SK-N-SH (cell line): ENCODE measurements around the gene LRP2BP. TPM values are rescaled to one million over a fixed set of nuclear protein-coding genes. Genes with fewer than 3 reads are reported as not detected.

ENCODE experiments used
- CTCF ChIA-PET: fragments of 300-600, 350-600 bp; formaldehyde crosslinking; extraction: SDS; loops from one replicate; lab custom pipeline; 2021; lab: Yijun Ruan, JAX
- POLR2A ChIA-PET: fragments of 350-600 bp; sonication (Branson Sonifier 250); formaldehyde crosslinking; extraction: SDS; loops from one replicate; lab custom pipeline; 2020; ENCODE audit warnings: antibody characterized with exemption, inconsistent platforms; lab: Yijun Ruan, JAX
- DNase-seq: peaks from one replicate; pipeline ENCODE4 v3.0.0; 2012
- H2AFZ ChIP-seq: fragments of 200-600 bp; sonication (generic); 2 replicates; pipeline ENCODE4 v1.8.1; 2016; ENCODE audit warnings: antibody characterized with exemption, mild to moderate bottlenecking, low read depth
- H3F3A ChIP-seq: fragments of 200-600 bp; sonication (generic); replicated peaks from 2 replicates; pipeline ENCODE3; 2016; ENCODE audit warnings: antibody characterized with exemption, mild to moderate bottlenecking; ENCODE audit not compliant: insufficient read depth
- H3K27ac ChIP-seq, 2 experiments: fragments of 200-500 bp in 1 of 2; fragments of 200-600 bp in 1 of 2; sonication (Bioruptor generic) in 1 of 2; sonication (generic), shearing (Covaris generic) in 1 of 2; 2 replicates each; pipeline versions ENCODE4 v1.5.1 to v1.6.1; 2014 to 2016; ENCODE audit warnings: low read depth in 2 of 2, inconsistent platforms in 1 of 2, low read length in 1 of 2, mild to moderate bottlenecking in 1 of 2, mixed read lengths in 1 of 2
- H3K27me3 ChIP-seq: fragments of 200-600 bp; sonication (generic), shearing (Covaris generic); 2 replicates; pipeline ENCODE4 v1.6.1; 2016; ENCODE audit warnings: mixed run types; ENCODE audit not compliant: insufficient read depth
- H3K36me3 ChIP-seq, 2 experiments: fragments of 200-500 bp in 1 of 2; fragments of 200-600 bp in 1 of 2; sonication (Bioruptor generic) in 1 of 2; sonication (generic) in 1 of 2; replicated peaks in 1 of 2; 2 replicates each; pipeline versions ENCODE3 to v1.5.1; 2014 to 2016; ENCODE audit warnings: low read length in 1 of 2, mild to moderate bottlenecking in 1 of 2; ENCODE audit not compliant: insufficient read depth in 2 of 2, control insufficient read depth in 1 of 2
- H3K4me1 ChIP-seq, 2 experiments: fragments of 200-500 bp in 1 of 2; fragments of 200-600 bp in 1 of 2; sonication (Bioruptor generic) in 1 of 2; sonication (generic), shearing (Covaris generic) in 1 of 2; 2 replicates each; pipeline versions ENCODE4 v1.5.1 to v1.6.1; 2014 to 2016; ENCODE audit warnings: low read depth in 1 of 2, low read length in 1 of 2, mixed run types in 1 of 2; ENCODE audit not compliant: insufficient read depth in 2 of 2, control insufficient read depth in 1 of 2
- H3K4me2 ChIP-seq: fragments of 200-600 bp; sonication (generic), shearing (Covaris generic); 2 replicates; pipeline ENCODE4 v1.6.1; 2017; ENCODE audit warnings: mixed run types
- H3K4me3 ChIP-seq, 2 experiments: fragments of 200-500 bp in 1 of 2; fragments of 200-600 bp in 1 of 2; sonication (Bioruptor generic) in 1 of 2; sonication (generic), shearing (Covaris generic) in 1 of 2; 2 replicates each; pipeline versions ENCODE4 v1.5.1 to v1.8.1; 2014 to 2016; ENCODE audit warnings: low read depth in 2 of 2, inconsistent platforms in 1 of 2, low read length in 1 of 2, mild to moderate bottlenecking in 1 of 2, mixed read lengths in 1 of 2, moderate library complexity in 1 of 2
- H3K79me2 ChIP-seq: fragments of 200-600 bp; sonication (generic); 2 replicates; pipeline ENCODE4 v1.8.1; 2017; ENCODE audit warnings: mild to moderate bottlenecking; ENCODE audit not compliant: insufficient read depth
- H3K9ac ChIP-seq: fragments of 200-600 bp; sonication (generic); 2 replicates; pipeline ENCODE4 v1.6.1; 2017; ENCODE audit warnings: mixed run types
- H3K9me2 ChIP-seq: fragments of 200-600 bp; sonication (generic); 2 replicates; pipeline ENCODE4 v1.6.1; 2017; ENCODE audit warnings: mixed run types
- H3K9me3 ChIP-seq: fragments of 200-600 bp; sonication (generic); 2 replicates; pipeline ENCODE4 v1.6.1; 2017; ENCODE audit warnings: mixed run types, mild to moderate bottlenecking, moderate library complexity
- H4K20me1 ChIP-seq: fragments of 200-600 bp; sonication (generic); 2 replicates; pipeline ENCODE4 v1.6.1; 2017; ENCODE audit warnings: mild to moderate bottlenecking, mixed run types; ENCODE audit not compliant: insufficient read depth
- CTCF ChIP-seq: fragments of 200-600 bp; sonication (generic); IDR thresholded peaks from 2 replicates; pipeline ENCODE4 v1.6.1; 2017; ENCODE audit warnings: antibody characterized with exemption, mild to moderate bottlenecking, moderate library complexity
- EP300 ChIP-seq, 2 experiments: IDR thresholded peaks; 2 replicates each; pipeline versions ENCODE4 v1.4.0 to v1.6.1; 2012; ENCODE audit warnings: borderline replicate concordance in 1 of 2, low read depth in 1 of 2, low read length in 1 of 2
- FOXJ3 ChIP-seq: sonication (generic); formaldehyde crosslinking; IDR thresholded peaks from 2 replicates; pipeline ENCODE4 v1.5.1; 2020; ENCODE audit warnings: mild to moderate bottlenecking, missing genetic modification reagents
- FOXM1 ChIP-seq: IDR thresholded peaks from 2 replicates; pipeline ENCODE4 v1.4.0; 2012; ENCODE audit warnings: low read depth, mild to moderate bottlenecking
- GABPA ChIP-seq: IDR thresholded peaks from 2 replicates; pipeline ENCODE4 v1.4.0; 2012; ENCODE audit warnings: low read depth, mild to moderate bottlenecking
- GATA2 ChIP-seq: sonication (generic); formaldehyde crosslinking; IDR thresholded peaks from 2 replicates; pipeline ENCODE4 v1.5.0; 2020; ENCODE audit warnings: mild to moderate bottlenecking, missing genetic modification reagents
- IRF3 ChIP-seq: fragments of 150-350 bp; IDR thresholded peaks from 2 replicates; pipeline ENCODE4 v1.6.1; 2016; ENCODE audit warnings: mild to moderate bottlenecking, low read depth, low read length
- JUND ChIP-seq: IDR thresholded peaks from 2 replicates; pipeline ENCODE4 v1.4.0; 2012
- MEF2A ChIP-seq: IDR thresholded peaks from 2 replicates; pipeline ENCODE4 v1.4.0; 2012; ENCODE audit warnings: low read depth, borderline replicate concordance
- MXI1 ChIP-seq: IDR thresholded peaks from 2 replicates; pipeline ENCODE4 v1.6.1; 2012; ENCODE audit warnings: mild to moderate bottlenecking, low read depth, low read length, improper control_type of control experiment
- NRF1 ChIP-seq: IDR thresholded peaks from 2 replicates; pipeline ENCODE4 v1.6.1; 2012; ENCODE audit warnings: low read depth, mild to moderate bottlenecking, low read length
- POLR2AphosphoS5 ChIP-seq: IDR thresholded peaks from 2 replicates; pipeline ENCODE4 v1.6.1; 2012; ENCODE audit warnings: low read depth, low read length
- RCOR1 ChIP-seq: fragments of 150-350 bp; IDR thresholded peaks from 2 replicates; pipeline ENCODE4 v1.6.1; 2017; ENCODE audit warnings: antibody characterized with exemption, low read length
- RFX5 ChIP-seq: IDR thresholded peaks from 2 replicates; pipeline ENCODE4 v1.6.1; 2012; ENCODE audit warnings: mild to moderate bottlenecking, improper control_type of control experiment, low read length
- RXRA ChIP-seq: IDR thresholded peaks from 2 replicates; pipeline ENCODE4 v1.4.0; 2012; ENCODE audit warnings: low read depth, mild to moderate bottlenecking, borderline replicate concordance
- SMC3 ChIP-seq: IDR thresholded peaks from 2 replicates; pipeline ENCODE4 v1.6.1; 2012; ENCODE audit warnings: low read depth, low read length, improper control_type of control experiment
- TAF1 ChIP-seq: IDR thresholded peaks from 2 replicates; pipeline ENCODE4 v1.6.1; 2012; ENCODE audit warnings: low read depth, mild to moderate bottlenecking, low read length, moderate library complexity, borderline replicate concordance
- TCF12 ChIP-seq: IDR thresholded peaks from 2 replicates; pipeline ENCODE4 v1.4.0; 2012
- TEAD4 ChIP-seq: IDR thresholded peaks from 2 replicates; pipeline ENCODE4 v1.4.0; 2012; ENCODE audit warnings: mild to moderate bottlenecking, borderline replicate concordance; ENCODE audit not compliant: insufficient read depth
- USF1 ChIP-seq: IDR thresholded peaks from 2 replicates; pipeline ENCODE4 v1.4.0; 2012; ENCODE audit warnings: low read depth, borderline replicate concordance
- USF2 ChIP-seq: fragments of 150-350 bp; IDR thresholded peaks from 2 replicates; pipeline ENCODE4 v1.6.1; 2017; ENCODE audit warnings: antibody characterized with exemption, low read length, low read depth, borderline replicate concordance
- YY1 ChIP-seq: IDR thresholded peaks from 2 replicates; pipeline ENCODE4 v1.4.0; 2012; ENCODE audit warnings: low read depth, mild to moderate bottlenecking
- WGBS: methylation state at CpG from one replicate; pipeline ENCODE4 v1.1.6; 2017; ENCODE audit warnings: low lambda C conversion rate; 5-methylcytosine and 5-hydroxymethylcytosine counted together
- polyA plus RNA-seq, 3 experiments: library from polyadenylated mRNA; depleted of rRNA; stranded (reverse); fragments of >200 nt; gene quantifications; 2 replicates each; pipeline ENCODE4 v1.2.3, GENCODE V29; 2012
- TF ChIP-seq, protein P1 (sequence below): IDR thresholded peaks from 2 replicates; pipeline ENCODE4; 2012

LRP2BP gene
- polyA plus RNA-seq, 1 of the 3 experiments (the other 2 are of a cell fraction): 0.30 TPM

DNA sequence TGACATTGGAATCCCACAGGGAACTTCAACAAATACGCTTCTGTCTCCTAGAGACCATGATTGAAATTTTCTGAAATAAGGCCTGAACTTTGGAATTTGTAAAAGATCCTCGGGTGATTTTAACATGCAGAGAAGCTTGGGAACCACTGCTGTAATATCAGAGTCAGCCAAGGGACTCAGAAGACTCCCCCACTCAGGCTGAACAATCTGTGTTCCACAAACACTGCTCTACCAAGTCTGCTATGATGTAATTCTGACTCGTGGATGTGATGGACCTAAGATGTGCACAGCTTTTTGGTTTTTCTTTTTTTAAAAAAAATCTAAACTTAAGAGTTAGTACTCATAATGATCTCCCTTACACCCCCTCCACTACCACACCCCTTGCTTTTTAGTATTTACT, 26.0 kb downstream of the LRP2BP start:
- Histone ChIP-seq H4K20me1 (no peaks in the 10 kb centered on the region), H3K9me3 (no peaks in the 10 kb centered on the region), H3K9ac (no peak overlapping the region), H3K4me2 (no peak overlapping the region), H3K36me3 (peaks cover 16 to 56% of the 10 kb centered on the region in 2 experiments), H3K9me2 (no peaks in the 10 kb centered on the region), H3K79me2 (no peaks in the 10 kb centered on the region), H2AFZ (no peak overlapping the region), H3K27me3 (no peaks in the 10 kb centered on the region), H3K27ac (peak overlapping the region in 1 of 2 experiments; percentile 18; a peak in 2 of 4 replicates), H3K4me3 (no peak overlapping the region), H3F3A (no peaks in the 10 kb centered on the region), H3K4me1 (peaks cover 0 to 4% of the 10 kb centered on the region in 2 experiments; a peak in 1 of 4 replicates)
- POLR2A ChIA-PET: no interaction called here
- no peak for DNase-seq
- CTCF ChIA-PET: interaction anchor here (1.6 kb wide), 1 partner anchor 10 kb away, joined by 4 read pairs; no protein-coding TSS in a partner anchor
- TF ChIP-seq GABPA: no peak
- no peak for TF ChIP-seq SMC3
- TF ChIP-seq TAF1: no peak
- TF ChIP-seq NRF1: no peak
- no peak for TF ChIP-seq MXI1
- TF ChIP-seq RXRA: no peak
- no peak for TF ChIP-seq TEAD4
- no peak for TF ChIP-seq TCF12
- TF ChIP-seq POLR2AphosphoS5: no peak
- TF ChIP-seq USF1: no peak
- no peak for TF ChIP-seq JUND
- no peak for TF ChIP-seq MEF2A
- no peak for TF ChIP-seq USF2
- WGBS: 76% methylated on average over 3 of the region's 3 CpGs

DNA sequence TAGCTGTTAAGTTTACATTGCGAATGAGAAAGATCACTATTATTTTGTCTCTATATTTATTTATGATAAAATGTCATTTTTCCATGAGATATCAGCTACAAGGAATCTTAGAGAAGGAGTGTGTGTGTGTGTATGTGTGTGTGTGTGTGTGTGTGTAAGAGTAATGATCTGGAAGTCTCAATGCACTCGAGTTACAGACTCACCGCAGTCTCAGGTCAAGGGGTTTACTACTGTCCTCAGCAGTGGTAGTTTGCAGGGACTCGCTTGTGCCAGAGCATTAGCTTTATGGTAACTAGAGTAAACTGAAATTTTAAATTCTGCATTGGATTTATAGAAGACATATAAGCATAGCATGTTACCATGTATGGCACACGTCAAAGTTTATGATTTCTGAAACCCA, 30.8 kb downstream of the LRP2BP start:
- 91% methylated on average over 5 of the region's 5 CpGs for WGBS
- CTCF ChIA-PET: interaction anchor here (0.7 kb wide), 1 partner anchor 12 kb away, joined by 3 read pairs; no protein-coding TSS in a partner anchor
- H2AFZ ChIP-seq: no peak overlapping the region
- TF ChIP-seq FOXJ3 (CRISPR knock-in tag): no peak
- TF ChIP-seq RFX5: no peak
- TF ChIP-seq SMC3: no peak
- TF ChIP-seq, protein P1, sequence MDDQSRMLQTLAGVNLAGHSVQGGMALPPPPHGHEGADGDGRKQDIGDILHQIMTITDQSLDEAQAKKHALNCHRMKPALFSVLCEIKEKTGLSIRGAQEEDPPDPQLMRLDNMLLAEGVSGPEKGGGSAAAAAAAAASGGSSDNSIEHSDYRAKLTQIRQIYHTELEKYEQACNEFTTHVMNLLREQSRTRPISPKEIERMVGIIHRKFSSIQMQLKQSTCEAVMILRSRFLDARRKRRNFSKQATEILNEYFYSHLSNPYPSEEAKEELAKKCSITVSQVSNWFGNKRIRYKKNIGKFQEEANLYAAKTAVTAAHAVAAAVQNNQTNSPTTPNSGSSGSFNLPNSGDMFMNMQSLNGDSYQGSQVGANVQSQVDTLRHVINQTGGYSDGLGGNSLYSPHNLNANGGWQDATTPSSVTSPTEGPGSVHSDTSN: no peak
- TF ChIP-seq GATA2: no peak
- no peak for TF ChIP-seq MXI1
- TF ChIP-seq JUND: no peak
- no peak for TF ChIP-seq EP300 (IDR thresholded peaks at IDR 0.05; ENCODE audit: borderline replicate concordance in 1 of 2, low read depth in 1 of 2, low read length in 1 of 2)
- TF ChIP-seq IRF3: no peak
- no peak for TF ChIP-seq MEF2A
- no peak for TF ChIP-seq RCOR1
- TF ChIP-seq USF1: no peak
- TF ChIP-seq FOXM1: no peak
- TF ChIP-seq YY1: no peak
- no peak for TF ChIP-seq CTCF

More for the DNA sequence above, 30.8 kb downstream of the LRP2BP start:
- Histone ChIP-seq H3K4me1 (peaks cover under 1 to 4% of the 10 kb centered on the region in 2 experiments; a peak in 2 of 4 replicates), H3K4me2 (no peak overlapping the region), H3K36me3 (peaks cover 8 to 55% of the 10 kb centered on the region in 2 experiments), H3K4me3 (no peak overlapping the region), H3K79me2 (peaks cover 3% of the 10 kb centered on the region; the same call in 1 of the 2 replicates), H3K9me3 (no peaks in the 10 kb centered on the region), H3K9me2 (no peaks in the 10 kb centered on the region), H3F3A (peaks cover 7% of the 10 kb centered on the region), H3K27me3 (no peaks in the 10 kb centered on the region), H4K20me1 (no peaks in the 10 kb centered on the region), H3K27ac (no peak overlapping the region), H3K9ac (no peak overlapping the region)
- no peak for DNase-seq
- POLR2A ChIA-PET: no interaction called here
